H9 (cell line): ENCODE data around the gene RRAS. TPM values are rescaled to one million over a fixed set of nuclear protein-coding genes. Genes with fewer than 3 reads are reported as not detected.

Experiments
- DNase-seq: peaks from one replicate; pipeline ENCODE4 v3.0.0-alpha.2; 2017
- H2AFZ ChIP-seq: one replicate; pipeline ENCODE4 v1.6.1; 2013; ENCODE audit warnings: mild to moderate bottlenecking, low read length, control low read depth, moderate library complexity
- H2AK5ac ChIP-seq: 2 replicates; pipeline ENCODE4 v1.6.1; 2013; ENCODE audit warnings: low read length, control low read depth, mixed read lengths; ENCODE audit not compliant: insufficient read length
- H2BK120ac ChIP-seq: one replicate; pipeline ENCODE4 v1.6.1; 2013; ENCODE audit warnings: low read depth, mild to moderate bottlenecking, low read length, control low read depth, inconsistent platforms; ENCODE audit not compliant: poor library complexity, severe bottlenecking
- H2BK12ac ChIP-seq: 2 replicates; pipeline ENCODE4 v1.6.1; 2013; ENCODE audit warnings: low read length, control low read depth, mixed read lengths, low read depth; ENCODE audit not compliant: insufficient read length
- H2BK15ac ChIP-seq: 2 replicates; pipeline ENCODE4 v1.6.1; 2013; ENCODE audit warnings: low read depth, low read length, control low read depth
- H2BK20ac ChIP-seq: one replicate; pipeline ENCODE4 v1.6.1; 2013; ENCODE audit warnings: low read depth, mild to moderate bottlenecking, low read length, control low read depth, inconsistent platforms; ENCODE audit not compliant: poor library complexity, severe bottlenecking
- H2BK5ac ChIP-seq: 2 replicates; pipeline ENCODE4 v1.6.1; 2013; ENCODE audit warnings: low read length, control low read depth, mixed read lengths; ENCODE audit not compliant: insufficient read length
- H3K14ac ChIP-seq: 2 replicates; pipeline ENCODE4 v1.6.1; 2013; ENCODE audit warnings: low read length, control low read depth; ENCODE audit not compliant: insufficient read depth
- H3K18ac ChIP-seq: 2 replicates; pipeline ENCODE4 v1.6.1; 2013; ENCODE audit warnings: low read depth, mild to moderate bottlenecking, mixed read lengths, low read length, control low read depth; ENCODE audit not compliant: insufficient read length
- H3K23ac ChIP-seq: 2 replicates; pipeline ENCODE4 v1.6.1; 2013; ENCODE audit warnings: low read length, control low read depth, mixed read lengths, low read depth; ENCODE audit not compliant: insufficient read length
- H3K23me2 ChIP-seq: 2 replicates; pipeline ENCODE4 v1.6.1; 2013; ENCODE audit warnings: low read depth, mild to moderate bottlenecking, mixed read lengths, low read length, control low read depth; ENCODE audit not compliant: insufficient read length, poor library complexity, severe bottlenecking
- H3K27ac ChIP-seq: 2 replicates; pipeline ENCODE4 v1.5.1; 2013; ENCODE audit warnings: low read length, control low read depth, mixed read lengths, low read depth; ENCODE audit not compliant: insufficient read length
- H3K27me3 ChIP-seq: 2 replicates; pipeline ENCODE4 v1.6.1; 2013; ENCODE audit warnings: low read length, control low read depth, inconsistent platforms; ENCODE audit not compliant: insufficient read depth
- H3K4ac ChIP-seq: 2 replicates; pipeline ENCODE4 v1.6.1; 2013; ENCODE audit warnings: low read depth, mild to moderate bottlenecking, control low read depth, inconsistent platforms, low read length, moderate library complexity
- H3K4me1 ChIP-seq: 2 replicates; pipeline ENCODE4 v1.6.1; 2013; ENCODE audit warnings: low read length, control low read depth, inconsistent platforms; ENCODE audit not compliant: insufficient read depth
- H3K4me2 ChIP-seq: 2 replicates; pipeline ENCODE4 v1.6.1; 2013; ENCODE audit warnings: low read length, control low read depth, mixed read lengths; ENCODE audit not compliant: insufficient read length, insufficient read depth
- H3K56ac ChIP-seq: 2 replicates; pipeline ENCODE4 v1.6.1; 2013; ENCODE audit warnings: low read depth, mild to moderate bottlenecking, mixed read lengths, low read length, control low read depth; ENCODE audit not compliant: insufficient read length
- H3K79me1 ChIP-seq: 2 replicates; pipeline ENCODE4 v1.6.1; 2013; ENCODE audit warnings: low read depth, mild to moderate bottlenecking, moderate library complexity, low read length, control low read depth, inconsistent platforms; ENCODE audit not compliant: insufficient read depth, poor library complexity, severe bottlenecking
- H3K79me2 ChIP-seq: 2 replicates; pipeline ENCODE4 v1.6.1; 2013; ENCODE audit warnings: low read length, control low read depth, inconsistent platforms; ENCODE audit not compliant: insufficient read depth
- H3K9ac ChIP-seq: 2 replicates; pipeline ENCODE4 v1.6.1; 2013; ENCODE audit warnings: low read length, control low read depth, mixed read lengths; ENCODE audit not compliant: insufficient read length; ENCODE audit errors: extremely low read depth
- H3K9me3 ChIP-seq: one replicate; pipeline ENCODE4 v1.6.1; 2013; ENCODE audit warnings: low read depth, low read length, inconsistent platforms; ENCODE audit not compliant: control insufficient read depth
- H3T11ph ChIP-seq: one replicate; pipeline ENCODE4 v1.6.1; 2013; ENCODE audit warnings: mild to moderate bottlenecking, low read length, control low read depth, inconsistent platforms
- H4K20me1 ChIP-seq: one replicate; pipeline ENCODE4 v1.6.1; 2013; ENCODE audit not compliant: control insufficient read depth, insufficient read length, insufficient read depth
- H4K5ac ChIP-seq: 2 replicates; pipeline ENCODE4 v1.6.1; 2013; ENCODE audit warnings: low read depth, mild to moderate bottlenecking, mixed read lengths, low read length, control low read depth; ENCODE audit not compliant: insufficient read length
- H4K8ac ChIP-seq: replicated peaks from 2 replicates; pipeline ENCODE4 v1.6.1; 2013; ENCODE audit warnings: low read length, control low read depth, mixed read lengths, low read depth; ENCODE audit not compliant: insufficient read length
- H4K91ac ChIP-seq: 2 replicates; pipeline ENCODE4 v1.6.1; 2013; ENCODE audit warnings: low read depth, mild to moderate bottlenecking, moderate library complexity, mixed read lengths, low read length, control low read depth; ENCODE audit not compliant: insufficient read length
- H3K27ac Mint-ChIP-seq, 3 experiments: 2 replicates in 2 of 3; 3 replicates in 1 of 3; pipeline ENCODE4 v1.8.0; 2020 to 2021; ENCODE audit warnings: mixed read lengths in 3 of 3, mild to moderate bottlenecking in 1 of 3, moderate library complexity in 1 of 3
- H3K27me3 Mint-ChIP-seq: 2 replicates; pipeline ENCODE4 v1.8.0; 2021; ENCODE audit warnings: low read depth, mild to moderate bottlenecking, moderate library complexity, mixed read lengths
- H3K36me3 Mint-ChIP-seq, 3 experiments: 2 replicates in 2 of 3; 3 replicates in 1 of 3; pipeline ENCODE4 v1.8.0; 2020 to 2021; ENCODE audit warnings: low read depth in 3 of 3, mixed read lengths in 3 of 3; ENCODE audit not compliant: insufficient read depth in 1 of 3
- H3K4me1 Mint-ChIP-seq, 2 experiments: 2 replicates each; pipeline ENCODE4 v1.8.0; 2020; ENCODE audit warnings: mixed read lengths in 2 of 2
- H3K4me3 Mint-ChIP-seq, 2 experiments: 2 replicates in 1 of 2; 3 replicates in 1 of 2; pipeline ENCODE4 v1.8.0; 2020 to 2021; ENCODE audit warnings: mild to moderate bottlenecking in 2 of 2, mixed read lengths in 2 of 2, moderate library complexity in 1 of 2
- H3K9me3 Mint-ChIP-seq, 2 experiments: 2 replicates in 1 of 2; 3 replicates in 1 of 2; pipeline ENCODE4 v1.8.0; 2020; ENCODE audit warnings: mild to moderate bottlenecking in 2 of 2, mixed read lengths in 2 of 2, moderate library complexity in 1 of 2
- WGBS: extraction: QIAGEN DNeasy Blood & Tissue Kit; methylation state at CpG from one replicate; pipeline ENCODE4 v1.1.7; 2013; ENCODE audit warnings: missing lambda C conversion rate, low lambda C conversion rate, mixed read lengths; ENCODE audit not compliant: insufficient read length; ENCODE audit errors: extremely low coverage; 5-methylcytosine and 5-hydroxymethylcytosine counted together
- total RNA-seq: library from RNA; stranded (reverse); gene quantifications from 2 replicates; pipeline ENCODE4 v1.2.1, GENCODE V29; 2021
- TF ChIP-seq, protein P1 (sequence below): fragments of 200-600 bp; sonication (generic); conservative IDR thresholded peaks from 3 replicates; pipeline ENCODE4 v1.8.0; 2021; ENCODE audit warnings: antibody characterized with exemption, mild to moderate bottlenecking

The RRAS gene
- total RNA-seq, 1 experiment from 2014 or later: 9.9 TPM

- Histone ChIP-seq H3K18ac (no peak overlapping the region), H3K4me1 (peaks cover 10% of the 10 kb centered on the region; the same call in 1 of the 2 replicates), H3K4ac (no peak overlapping the region), H4K8ac (no peak overlapping the region), H3K9me3 (no peaks in the 10 kb centered on the region), H2BK20ac (no peak overlapping the region), H3K56ac (no peak overlapping the region), H2AK5ac (no peak overlapping the region), H3K9ac (no peak overlapping the region), H2BK12ac (no peak overlapping the region), H3K79me1 (peaks cover 2% of the 10 kb centered on the region), H4K5ac (no peak overlapping the region), H3K27ac (no peak overlapping the region), H3K14ac (no peak overlapping the region), H3K27me3 (no peaks in the 10 kb centered on the region), H2BK15ac (no peak overlapping the region), H3T11ph (no peak overlapping the region), H4K91ac (no peak overlapping the region), H3K4me2 (no peak overlapping the region), H2BK5ac (no peak overlapping the region), H3K23ac (no peak overlapping the region), H4K20me1 (no peaks in the 10 kb centered on the region), H3K23me2 (peaks cover 3% of the 10 kb centered on the region), H2AFZ (no peak overlapping the region), H3K79me2 (no peaks in the 10 kb centered on the region; the same call in 1 of the 2 replicates), H2BK120ac (no peak overlapping the region)
- peak overlapping the region in 1 of 2 experiments; percentile 51; a peak in 3 of 5 replicates for H3K4me3 Mint-ChIP-seq
- peak overlapping the region in 2 of 3 experiments; percentile 39 to 72; a peak in 2 of 7 replicates for H3K27ac Mint-ChIP-seq
- no peaks in the 10 kb centered on the region; a peak in 2 of 5 replicates for H3K9me3 Mint-ChIP-seq
- TF ChIP-seq, protein P1, sequence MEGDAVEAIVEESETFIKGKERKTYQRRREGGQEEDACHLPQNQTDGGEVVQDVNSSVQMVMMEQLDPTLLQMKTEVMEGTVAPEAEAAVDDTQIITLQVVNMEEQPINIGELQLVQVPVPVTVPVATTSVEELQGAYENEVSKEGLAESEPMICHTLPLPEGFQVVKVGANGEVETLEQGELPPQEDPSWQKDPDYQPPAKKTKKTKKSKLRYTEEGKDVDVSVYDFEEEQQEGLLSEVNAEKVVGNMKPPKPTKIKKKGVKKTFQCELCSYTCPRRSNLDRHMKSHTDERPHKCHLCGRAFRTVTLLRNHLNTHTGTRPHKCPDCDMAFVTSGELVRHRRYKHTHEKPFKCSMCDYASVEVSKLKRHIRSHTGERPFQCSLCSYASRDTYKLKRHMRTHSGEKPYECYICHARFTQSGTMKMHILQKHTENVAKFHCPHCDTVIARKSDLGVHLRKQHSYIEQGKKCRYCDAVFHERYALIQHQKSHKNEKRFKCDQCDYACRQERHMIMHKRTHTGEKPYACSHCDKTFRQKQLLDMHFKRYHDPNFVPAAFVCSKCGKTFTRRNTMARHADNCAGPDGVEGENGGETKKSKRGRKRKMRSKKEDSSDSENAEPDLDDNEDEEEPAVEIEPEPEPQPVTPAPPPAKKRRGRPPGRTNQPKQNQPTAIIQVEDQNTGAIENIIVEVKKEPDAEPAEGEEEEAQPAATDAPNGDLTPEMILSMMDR: no peak
- WGBS: no CpG with 5 or more reads among the region's 13 CpGs
- no peak for DNase-seq
- H3K27me3 Mint-ChIP-seq: no peaks in the 10 kb centered on the region; the same call in 1 of the 2 replicates
- peaks cover 30 to 55% of the 10 kb centered on the region in 2 experiments for H3K4me1 Mint-ChIP-seq
- peaks cover 43 to 72% (median 63%) of the 10 kb centered on the region in 3 experiments for H3K36me3 Mint-ChIP-seq
Measured at GRCh38 chr19:49684983-49685553, 45.1 kb upstream of the RRAS start.
